Measurements from ENCODE around the gene TRIM16. TPM values are rescaled to one million over a fixed set of nuclear protein-coding genes. Genes with fewer than 3 reads are reported as not detected.
A peak's percentile ranks its signal among the peaks of the same experiment; 100 is the strongest.

TRIM16 gene
- total RNA-seq, 1 experiment from 2014 or later, result 17.7 TPM

DNA sequence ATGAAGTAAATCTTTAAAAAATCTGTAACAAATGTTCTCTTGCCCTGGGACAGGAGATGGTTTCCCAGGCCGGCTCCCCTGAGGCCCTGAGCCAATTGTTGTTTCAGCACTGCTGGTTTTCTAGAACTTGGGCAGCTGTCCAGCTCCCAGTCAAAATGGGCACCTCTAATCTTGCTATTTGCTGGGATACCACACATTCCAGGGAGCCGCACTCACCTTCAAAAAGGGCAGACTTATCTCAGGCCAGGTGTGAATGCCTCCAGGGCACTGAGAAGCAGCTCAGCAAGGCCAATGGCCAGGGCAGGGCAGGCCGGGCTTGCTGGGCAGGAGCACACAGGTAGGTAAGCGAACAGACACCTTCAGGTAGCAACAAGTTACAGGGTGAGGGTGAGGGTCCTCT is 24.4 kb downstream of the TRIM16 start:
- Histone ChIP-seq H4K20me1 (ENCODE audit: control insufficient read depth, insufficient read depth, insufficient read length) (no peaks in the 10 kb centered on the region), H3K56ac (ENCODE audit: insufficient read length, low read depth, low read length) (no peak overlapping the region), H3K4me1 (ENCODE audit: insufficient read depth, low read length) (no peaks in the 10 kb centered on the region), H3K4ac (ENCODE audit: low read depth, low read length) (no peak overlapping the region), H4K8ac (replicated peaks; ENCODE audit: insufficient read length, low read depth, low read length) (no peak overlapping the region), H3K23me2 (ENCODE audit: insufficient read length, low read depth, low read length, poor library complexity, severe bottlenecking) (no peaks in the 10 kb centered on the region), H3T11ph (ENCODE audit: low read length) (no peak overlapping the region), H2BK5ac (ENCODE audit: insufficient read length, low read length) (no peak overlapping the region), H4K91ac (ENCODE audit: insufficient read length, low read depth, low read length) (no peak overlapping the region), H2BK12ac (ENCODE audit: insufficient read length, low read depth, low read length) (no peak overlapping the region), H3K9me3 (ENCODE audit: control insufficient read depth, low read depth, low read length) (no peaks in the 10 kb centered on the region), H3K9ac (ENCODE audit: extremely low read depth, insufficient read length, low read length) (no peak overlapping the region), H3K18ac (ENCODE audit: insufficient read length, low read depth, low read length) (no peak overlapping the region), H2BK15ac (ENCODE audit: low read depth, low read length) (no peak overlapping the region), H2BK120ac (ENCODE audit: low read depth, low read length, poor library complexity, severe bottlenecking) (no peak overlapping the region), H2BK20ac (ENCODE audit: low read depth, low read length, poor library complexity, severe bottlenecking) (no peak overlapping the region), H2AK5ac (ENCODE audit: insufficient read length, low read length) (no peak overlapping the region), H3K27me3 (ENCODE audit: insufficient read depth, low read length) (no peaks in the 10 kb centered on the region), H3K23ac (ENCODE audit: insufficient read length, low read depth, low read length) (no peak overlapping the region), H3K79me2 (ENCODE audit: insufficient read depth, low read length) (no peaks in the 10 kb centered on the region), H3K4me2 (ENCODE audit: insufficient read depth, insufficient read length, low read length) (no peak overlapping the region), H3K14ac (ENCODE audit: insufficient read depth, low read length) (no peak overlapping the region; the same call in 1 of the 2 replicates), H2AFZ (ENCODE audit: low read length) (no peak overlapping the region), H4K5ac (ENCODE audit: insufficient read length, low read depth, low read length) (no peak overlapping the region), H3K79me1 (ENCODE audit: insufficient read depth, low read depth, low read length, poor library complexity, severe bottlenecking) (no peaks in the 10 kb centered on the region), H3K27ac (ENCODE audit: insufficient read length, low read depth, low read length) (no peak overlapping the region)
- no peak overlapping the region for H3K4me3 Mint-ChIP-seq
- no peaks in the 10 kb centered on the region for H3K27me3 Mint-ChIP-seq (ENCODE audit: low read depth)
- H3K9me3 Mint-ChIP-seq, result no peaks in the 10 kb centered on the region
- no CpG with 5 or more reads among the region's 4 CpGs for WGBS (ENCODE audit: extremely low coverage, insufficient read length, low lambda C conversion rate)
- H3K27ac Mint-ChIP-seq, result no peak overlapping the region; a peak in 1 of 7 replicates
- H3K4me1 Mint-ChIP-seq, result peaks cover 14 to 23% of the 10 kb centered on the region in 2 experiments
- DNase-seq, result peak; percentile 58
- TF ChIP-seq, protein P1, sequence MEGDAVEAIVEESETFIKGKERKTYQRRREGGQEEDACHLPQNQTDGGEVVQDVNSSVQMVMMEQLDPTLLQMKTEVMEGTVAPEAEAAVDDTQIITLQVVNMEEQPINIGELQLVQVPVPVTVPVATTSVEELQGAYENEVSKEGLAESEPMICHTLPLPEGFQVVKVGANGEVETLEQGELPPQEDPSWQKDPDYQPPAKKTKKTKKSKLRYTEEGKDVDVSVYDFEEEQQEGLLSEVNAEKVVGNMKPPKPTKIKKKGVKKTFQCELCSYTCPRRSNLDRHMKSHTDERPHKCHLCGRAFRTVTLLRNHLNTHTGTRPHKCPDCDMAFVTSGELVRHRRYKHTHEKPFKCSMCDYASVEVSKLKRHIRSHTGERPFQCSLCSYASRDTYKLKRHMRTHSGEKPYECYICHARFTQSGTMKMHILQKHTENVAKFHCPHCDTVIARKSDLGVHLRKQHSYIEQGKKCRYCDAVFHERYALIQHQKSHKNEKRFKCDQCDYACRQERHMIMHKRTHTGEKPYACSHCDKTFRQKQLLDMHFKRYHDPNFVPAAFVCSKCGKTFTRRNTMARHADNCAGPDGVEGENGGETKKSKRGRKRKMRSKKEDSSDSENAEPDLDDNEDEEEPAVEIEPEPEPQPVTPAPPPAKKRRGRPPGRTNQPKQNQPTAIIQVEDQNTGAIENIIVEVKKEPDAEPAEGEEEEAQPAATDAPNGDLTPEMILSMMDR (conservative IDR thresholded peaks at IDR 0.05), result no peak
- H3K36me3 Mint-ChIP-seq (ENCODE audit: insufficient read depth in 1 of 3, low read depth in 3 of 3), result peaks cover 10 to 39% (median 30%) of the 10 kb centered on the region in 3 experiments; a peak in 6 of 7 replicates
